Endothelial cell of umbilical vein (primary cell): ENCODE results near the gene KPNA1. TPM values are rescaled to one million over a fixed set of nuclear protein-coding genes. Genes with fewer than 3 reads are reported as not detected.

Experiments used
- BruUV-seq: library from RNA; stranded (reverse); fragments of 400-500 nt; replicated peaks from 2 replicates; lab custom pipeline; 2021; lab: Mats Ljungman, UMichigan
- CTCF ChIA-PET: fragments of 300-600, 350-600 bp; sonication (Branson Sonifier 250); formaldehyde crosslinking; loops from one replicate; lab custom pipeline; 2021; ENCODE audit warnings: antibody characterized with exemption, inconsistent platforms; lab: Charles Lee
- POLR2A ChIA-PET: fragments of 300-600, 350-600 bp; sonication (Branson Sonifier 250); formaldehyde crosslinking; loops from one replicate; lab custom pipeline; 2021; ENCODE audit warnings: antibody characterized with exemption, inconsistent platforms; lab: Charles Lee
- DNase-seq: peaks from one replicate; pipeline ENCODE4 v3.0.0-alpha.2; 2011; ENCODE audit warnings: low read depth, low spot score
- FAIRE-seq: peaks from 2 replicates; lab custom pipeline; 2011; peaks lifted over from hg19 to GRCh38; lab: Jason Lieb, UNC
- H2AFZ ChIP-seq: 2 replicates; pipeline ENCODE4 v1.6.0; 2012; ENCODE audit warnings: low read depth, low read length, control low read depth, inconsistent platforms
- H3K27ac ChIP-seq: 2 replicates; pipeline ENCODE4 v1.5.1; 2011; ENCODE audit warnings: low read depth, mild to moderate bottlenecking, control low read depth, low read length, moderate library complexity; ENCODE audit not compliant: insufficient read depth
- H3K27me3 ChIP-seq, 2 experiments: 2 replicates each; pipeline versions ENCODE4 v1.6.0 to v1.6.1; 2011; ENCODE audit warnings: low read length in 2 of 2, mixed read lengths in 1 of 2; ENCODE audit not compliant: control insufficient read depth in 2 of 2, insufficient read depth in 2 of 2
- H3K36me3 ChIP-seq, 2 experiments: 2 replicates in 1 of 2; 3 replicates in 1 of 2; pipeline ENCODE4 v1.5.1; 2011; ENCODE audit warnings: low read length in 2 of 2, mild to moderate bottlenecking in 1 of 2, moderate library complexity in 1 of 2; ENCODE audit not compliant: control insufficient read depth in 2 of 2, insufficient read depth in 2 of 2; ENCODE audit errors: extremely low read depth in 1 of 2
- H3K4me1 ChIP-seq: 3 replicates; pipeline ENCODE4 v1.5.1; 2011; ENCODE audit warnings: mild to moderate bottlenecking, low read length; ENCODE audit not compliant: control insufficient read depth, insufficient read depth; ENCODE audit errors: extremely low read depth
- H3K4me2 ChIP-seq: 2 replicates; pipeline ENCODE4 v1.6.1; 2011; ENCODE audit warnings: low read length, control low read depth, mixed read lengths; ENCODE audit not compliant: insufficient read depth
- H3K4me3 ChIP-seq, 3 experiments: fragments of 200-600 bp in 1 of 3; sonication (generic), shearing (Covaris generic) in 1 of 3; replicated peaks in 1 of 3; 2 replicates each; pipeline ENCODE4 v1.5.1; 2011 to 2016; ENCODE audit warnings: control low read depth in 3 of 3, low read length in 3 of 3, mild to moderate bottlenecking in 2 of 3, inconsistent platforms in 1 of 3, low read depth in 1 of 3, moderate library complexity in 1 of 3; ENCODE audit not compliant: insufficient read depth in 1 of 3
- H3K79me2 ChIP-seq: 2 replicates; pipeline ENCODE4 v1.6.0; 2012; ENCODE audit warnings: low read length, inconsistent platforms; ENCODE audit not compliant: control insufficient read depth, insufficient read depth
- H3K9ac ChIP-seq: replicated peaks from 2 replicates; pipeline ENCODE3; 2011; ENCODE audit warnings: low read length, control low read depth; ENCODE audit not compliant: insufficient read depth; ENCODE audit errors: extremely low read depth
- H3K9me1 ChIP-seq: replicated peaks from 3 replicates; pipeline ENCODE4 v1.6.0; 2011; ENCODE audit warnings: mild to moderate bottlenecking, low read length; ENCODE audit not compliant: control insufficient read depth, insufficient read depth; ENCODE audit errors: extremely low read depth
- H3K9me3 ChIP-seq: replicated peaks from 2 replicates; pipeline ENCODE4 v1.5.1; 2012; ENCODE audit warnings: low read length, inconsistent platforms; ENCODE audit not compliant: control insufficient read depth, insufficient read depth
- H4K20me1 ChIP-seq: replicated peaks from 2 replicates; pipeline ENCODE3; 2011; ENCODE audit warnings: mild to moderate bottlenecking, low read length; ENCODE audit not compliant: control insufficient read depth, insufficient read depth; ENCODE audit errors: extremely low read depth
- CTCF ChIP-seq, 2 donors: IDR thresholded peaks; 1 replicate in 1 of 2; 2 replicates in 1 of 2; pipeline ENCODE4 v1.5.1; 2011; ENCODE audit warnings: low read length in 2 of 2, mild to moderate bottlenecking in 2 of 2, moderate library complexity in 2 of 2, control low read depth in 1 of 2, inconsistent platforms in 1 of 2, low read depth in 1 of 2; ENCODE audit not compliant: insufficient read depth in 1 of 2; ENCODE audit errors: extremely low read depth in 1 of 2
- EZH2 ChIP-seq: IDR thresholded peaks from 2 replicates; pipeline ENCODE4 v1.6.1; 2012; ENCODE audit warnings: borderline replicate concordance, low read depth, mild to moderate bottlenecking, moderate library complexity, low read length, inconsistent platforms; ENCODE audit not compliant: severe bottlenecking
- FOS ChIP-seq: IDR thresholded peaks from 2 replicates; pipeline ENCODE4 v1.6.1; 2011; ENCODE audit warnings: mild to moderate bottlenecking, low read length, moderate library complexity, borderline replicate concordance; ENCODE audit not compliant: insufficient read depth
- GATA2 ChIP-seq: IDR thresholded peaks from 2 replicates; pipeline ENCODE4 v1.7.0; 2011; ENCODE audit warnings: low read depth, mild to moderate bottlenecking, moderate library complexity, mixed read lengths, low read length; ENCODE audit not compliant: insufficient read length, insufficient read depth
- JUN ChIP-seq: IDR thresholded peaks from 2 replicates; pipeline ENCODE4 v1.6.1; 2011; ENCODE audit warnings: borderline replicate concordance, low read depth; ENCODE audit not compliant: insufficient read length, insufficient read depth
- MAX ChIP-seq: IDR thresholded peaks from 2 replicates; pipeline ENCODE4 v1.6.1; 2011; ENCODE audit not compliant: insufficient read depth, insufficient read length
- MYC ChIP-seq: IDR thresholded peaks from one replicate; pipeline ENCODE4 v1.6.1; 2011; ENCODE audit warnings: mild to moderate bottlenecking, low read depth, low read length
- POLR2A ChIP-seq: IDR thresholded peaks from 2 replicates; pipeline ENCODE4 v1.6.1; 2012; ENCODE audit warnings: low read depth, mild to moderate bottlenecking, control low read depth, low read length
- POLR2AphosphoS5 ChIP-seq: IDR thresholded peaks from 2 replicates; pipeline ENCODE4 v1.6.1; 2012; ENCODE audit warnings: low read depth, mild to moderate bottlenecking, control low read depth, low read length, moderate library complexity; ENCODE audit not compliant: insufficient read depth
- dilution Hi-C: fragments of 300-500 bp; cut with MboI; formaldehyde crosslinking; loops from one replicate; pipeline ENCODE4 v1.15.0; 2019; ENCODE audit warnings: low sequenced_read_pairs; ENCODE audit not compliant: extremely low pct_ligation_motif_present
- intact Hi-C: fragments of 100-400 bp; cut with micrococcal nuclease; formaldehyde crosslinking; loops from one replicate; pipeline ENCODE4 v1.10.0; 2022
- polyA plus RNA-seq, 4 experiments: library from polyadenylated mRNA; depleted of rRNA in 3 of 4; stranded (reverse) in 3 of 4; unstranded in 1 of 4; fragments of >200 nt; gene quantifications; 2 replicates each; pipeline versions ENCODE4 v1.2.1 to v1.2.3, GENCODE V29; 2011 to 2012; ENCODE audit warnings: missing spikeins in 1 of 4
- total RNA-seq: library from RNA; stranded (reverse); gene quantifications from 2 replicates; pipeline ENCODE4 v1.2.3, GENCODE V29; 2021

The KPNA1 gene
- total and polyA plus RNA-seq, 2 donors (not counting 3 experiments of a cell fraction or from before 2014, with no cell fraction given), result 24.4 to 110 TPM

- Histone ChIP-seq H3K4me2 (no peak overlapping the region), H3K9me3 (no peaks in the 10 kb centered on the region), H2AFZ (no peak overlapping the region), H3K4me1 (peaks cover 4% of the 10 kb centered on the region), H4K20me1 (no peaks in the 10 kb centered on the region), H3K4me3 (no peak overlapping the region), H3K9me1 (no peaks in the 10 kb centered on the region), H3K27me3 (no peaks in the 10 kb centered on the region), H3K9ac (no peak overlapping the region), H3K27ac (no peak overlapping the region), H3K79me2 (no peaks in the 10 kb centered on the region), H3K36me3 (no peaks in the 10 kb centered on the region)
- CTCF ChIA-PET, result interaction anchor here (0.7 to 1.1 kb wide), 2 partner anchors 11 to 284 kb away, joined by 3 to 5 read pairs; partner anchors contain the start of gene FAM162A
- no peak for FAIRE-seq
- dilution Hi-C loops, result no loop called here
- intact Hi-C loops, result loop anchor here (10.0 kb wide), 1 partner anchor 859 kb away; no protein-coding TSS in a partner anchor
- POLR2A ChIA-PET, result no interaction called here
- BruUV-seq, result no TSS peak
- TF ChIP-seq FOS (peak; percentile 64), JUN (peak; percentile 25), MAX (no peak), MYC (no peak), POLR2AphosphoS5 (no peak)
- no peak for DNase-seq
Observed at GRCh38 chr3:122395582-122395981, 119.2 kb downstream of the KPNA1 start.

- CTCF ChIA-PET, result interaction anchor here (1.2 to 5.4 kb wide), 8 partner anchors 10 to 848 kb away, joined by 4 to 120 read pairs (median 16); partner anchors contain the start of genes FAM162A, MIX23, PARP14 and POLQ
- peaks cover 4% of the 10 kb centered on the region for H3K4me1 ChIP-seq
- no peaks in the 10 kb centered on the region for H3K27me3 ChIP-seq
- intact Hi-C loops (loop anchor here (5.0 to 10.0 kb wide), 2 partner anchors 168 to 861 kb away; partner anchors contain the start of genes DTX3L and PARP9), dilution Hi-C loops (no loop called here)
- H3K36me3 ChIP-seq, result no peaks in the 10 kb centered on the region
- H3K79me2 ChIP-seq, result no peaks in the 10 kb centered on the region
- DNase-seq (no peak), FAIRE-seq (no peak)
- H3K9me3 ChIP-seq, result no peaks in the 10 kb centered on the region
- BruUV-seq, result no TSS peak
- no peaks in the 10 kb centered on the region for H3K9me1 ChIP-seq
- no peak overlapping the region for H3K4me3 ChIP-seq
- no peak overlapping the region for H2AFZ ChIP-seq
- H3K27ac ChIP-seq, result no peak overlapping the region
- TF ChIP-seq JUN, result no peak
- TF ChIP-seq POLR2A, result no peak
- TF ChIP-seq CTCF (IDR thresholded peaks at IDR 0.05; ENCODE audit: extremely low read depth in 1 of 2, insufficient read depth in 1 of 2, low read depth in 1 of 2, low read length in 2 of 2), result no peak
- TF ChIP-seq MAX, result no peak
- no peak for TF ChIP-seq MYC
- no peak for TF ChIP-seq EZH2
- no peak for TF ChIP-seq GATA2
- TF ChIP-seq POLR2AphosphoS5, result no peak
- no peak for TF ChIP-seq FOS
- no peak overlapping the region for H3K4me2 ChIP-seq
- no peaks in the 10 kb centered on the region for H4K20me1 ChIP-seq
- POLR2A ChIA-PET, result no interaction called here
- no peak overlapping the region for H3K9ac ChIP-seq
Observed at GRCh38 chr3:122394173-122394572, 120.6 kb downstream of the KPNA1 start.
